GM12865 (cell line): ENCODE measurements around the gene DYTN.

Source experiments
- DNase-seq: peaks from one replicate; pipeline ENCODE4 v3.0.0; 2010; ENCODE audit warnings: low read depth
- H3K4me3 ChIP-seq: 2 replicates; pipeline ENCODE4 v1.5.1; 2011; ENCODE audit warnings: mild to moderate bottlenecking, low read depth, low read length, control low read depth
- TF ChIP-seq, protein P1 (sequence below): IDR thresholded peaks from 2 replicates; pipeline ENCODE4 v1.5.1; 2011; ENCODE audit warnings: low read length, control low read depth, low read depth, inconsistent platforms; ENCODE audit not compliant: insufficient read depth; ENCODE audit errors: missing control alignments

The DYTN gene

GRCh38 chr2:206616151-206616550 is 102.0 kb downstream of the DYTN start:
- H3K4me3 ChIP-seq = no peak overlapping the region
- DNase-seq = no peak
- TF ChIP-seq, protein P1, sequence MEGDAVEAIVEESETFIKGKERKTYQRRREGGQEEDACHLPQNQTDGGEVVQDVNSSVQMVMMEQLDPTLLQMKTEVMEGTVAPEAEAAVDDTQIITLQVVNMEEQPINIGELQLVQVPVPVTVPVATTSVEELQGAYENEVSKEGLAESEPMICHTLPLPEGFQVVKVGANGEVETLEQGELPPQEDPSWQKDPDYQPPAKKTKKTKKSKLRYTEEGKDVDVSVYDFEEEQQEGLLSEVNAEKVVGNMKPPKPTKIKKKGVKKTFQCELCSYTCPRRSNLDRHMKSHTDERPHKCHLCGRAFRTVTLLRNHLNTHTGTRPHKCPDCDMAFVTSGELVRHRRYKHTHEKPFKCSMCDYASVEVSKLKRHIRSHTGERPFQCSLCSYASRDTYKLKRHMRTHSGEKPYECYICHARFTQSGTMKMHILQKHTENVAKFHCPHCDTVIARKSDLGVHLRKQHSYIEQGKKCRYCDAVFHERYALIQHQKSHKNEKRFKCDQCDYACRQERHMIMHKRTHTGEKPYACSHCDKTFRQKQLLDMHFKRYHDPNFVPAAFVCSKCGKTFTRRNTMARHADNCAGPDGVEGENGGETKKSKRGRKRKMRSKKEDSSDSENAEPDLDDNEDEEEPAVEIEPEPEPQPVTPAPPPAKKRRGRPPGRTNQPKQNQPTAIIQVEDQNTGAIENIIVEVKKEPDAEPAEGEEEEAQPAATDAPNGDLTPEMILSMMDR = no peak

GRCh38 chr2:206615417-206616089 is 102.6 kb downstream of the DYTN start:
- no peak overlapping the region for H3K4me3 ChIP-seq
- no peak for DNase-seq
- TF ChIP-seq, protein P1 = no peak

DNA sequence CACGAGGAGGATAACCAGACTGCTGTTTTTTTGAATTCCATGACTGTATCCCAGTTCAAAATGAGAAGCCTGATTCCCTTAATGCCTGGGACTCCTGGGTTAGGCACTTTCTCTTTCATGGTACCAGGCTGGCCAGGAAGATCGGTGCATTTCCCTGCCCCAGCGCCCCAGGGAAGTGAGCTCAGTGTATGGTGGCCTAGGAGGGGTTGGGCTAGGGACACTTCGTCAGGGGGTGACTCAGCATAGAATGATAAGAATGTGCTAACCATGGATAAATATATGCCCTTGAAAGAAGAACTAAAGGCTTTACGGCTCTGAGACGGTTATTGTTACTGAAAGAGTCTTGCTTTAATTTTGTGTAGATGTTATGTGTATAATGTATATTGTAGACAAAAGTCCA is 103.4 kb downstream of the DYTN start:
- DNase-seq = no peak
- TF ChIP-seq, protein P1 = no peak
- no peak overlapping the region for H3K4me3 ChIP-seq

DNA sequence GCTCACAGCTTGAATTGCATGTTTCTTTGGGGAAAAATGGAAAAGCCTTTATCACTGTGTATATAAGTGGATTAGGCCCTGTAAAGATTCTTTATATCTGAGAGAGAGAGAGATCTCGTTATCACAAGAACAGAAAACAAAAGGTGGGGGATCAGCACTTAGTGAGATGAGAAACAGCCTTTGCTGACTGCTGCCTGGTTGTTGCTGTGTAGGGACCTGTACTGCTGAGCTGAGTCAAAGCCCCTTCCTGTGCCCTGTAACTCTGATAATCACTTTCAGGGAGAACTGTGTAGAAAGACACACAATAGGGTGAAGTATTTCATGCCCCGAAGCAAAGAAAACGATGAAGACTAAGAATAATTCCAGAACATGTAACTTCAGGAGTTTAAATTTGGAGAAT is 106.5 kb downstream of the DYTN start:
- TF ChIP-seq, protein P1 = no peak
- H3K4me3 ChIP-seq = no peak overlapping the region
- DNase-seq = no peak

- no peak overlapping the region for H3K4me3 ChIP-seq
- DNase-seq = no peak
- TF ChIP-seq, protein P1 = no peak
These were observed 107.0 kb downstream of the DYTN start for GRCh38 chr2:206611191-206611590.

DNA sequence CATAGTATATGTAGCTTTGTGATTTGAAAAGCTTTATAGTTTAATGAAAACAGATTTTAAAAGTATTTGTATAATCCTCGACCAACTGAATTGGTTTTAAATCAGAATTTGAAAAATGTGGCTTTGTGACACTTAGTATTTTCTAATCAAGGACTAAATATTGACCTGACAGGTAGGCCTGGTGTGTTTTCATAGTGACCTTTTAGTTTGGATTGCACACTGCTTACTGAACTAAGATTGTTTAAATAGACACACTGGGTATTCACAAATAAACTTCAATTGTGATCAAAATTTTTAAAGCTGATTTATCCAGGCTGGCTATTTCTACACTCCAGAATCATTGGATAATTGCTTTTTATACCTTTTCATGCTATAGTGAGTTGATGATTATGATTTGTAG is 107.7 kb downstream of the DYTN start:
- no peak overlapping the region for H3K4me3 ChIP-seq
- DNase-seq = no peak
- TF ChIP-seq, protein P1 = no peak

- no peak for DNase-seq
- H3K4me3 ChIP-seq = no peak overlapping the region
- TF ChIP-seq, protein P1 = no peak
These were observed 115.0 kb downstream of the DYTN start for GRCh38 chr2:206603243-206603642.
